ENCODE measurements around the gene SDHA. TPM values are rescaled to one million over a fixed set of nuclear protein-coding genes. Genes with fewer than 3 reads are reported as not detected.
"Not testable (repeated sequence)": the region's sequence is repeated elsewhere in the genome, so short reads cannot be mapped to it uniquely, and the experiment has no call there.

The SDHA gene
- polyA plus RNA-seq, 1 donor from 2014 or later = 70.4 TPM

DNA sequence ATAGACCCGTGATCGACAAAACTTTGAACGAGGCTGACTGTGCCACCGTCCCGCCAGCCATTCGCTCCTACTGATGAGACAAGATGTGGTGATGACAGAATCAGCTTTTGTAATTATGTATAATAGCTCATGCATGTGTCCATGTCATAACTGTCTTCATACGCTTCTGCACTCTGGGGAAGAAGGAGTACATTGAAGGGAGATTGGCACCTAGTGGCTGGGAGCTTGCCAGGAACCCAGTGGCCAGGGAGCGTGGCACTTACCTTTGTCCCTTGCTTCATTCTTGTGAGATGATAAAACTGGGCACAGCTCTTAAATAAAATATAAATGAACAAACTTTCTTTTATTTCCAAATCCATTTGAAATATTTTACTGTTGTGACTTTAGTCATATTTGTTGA, 38.2 kb downstream of the SDHA start:
- H3K79me2 ChIP-seq (replicated peaks; ENCODE audit: insufficient read depth, low read length); H3K4me3 ChIP-seq (ENCODE audit: low read length); H2AFZ ChIP-seq (ENCODE audit: low read depth, low read length); H3K9me2 ChIP-seq (ENCODE audit: insufficient read depth, low read length); H3K36me3 ChIP-seq (ENCODE audit: insufficient read depth, low read length); H3K4me2 ChIP-seq (ENCODE audit: low read length); H3K27ac ChIP-seq (ENCODE audit: low read length); H3K27me3 ChIP-seq (ENCODE audit: insufficient read depth, low read depth, low read length); H4K20me1 ChIP-seq (ENCODE audit: insufficient read depth); H3K9ac ChIP-seq (ENCODE audit: low read length); H3F3A ChIP-seq (ENCODE audit: insufficient read depth, low read length, poor library complexity, severe bottlenecking); H3K9me3 ChIP-seq (ENCODE audit: low read length): not testable (repeated sequence)

DNA sequence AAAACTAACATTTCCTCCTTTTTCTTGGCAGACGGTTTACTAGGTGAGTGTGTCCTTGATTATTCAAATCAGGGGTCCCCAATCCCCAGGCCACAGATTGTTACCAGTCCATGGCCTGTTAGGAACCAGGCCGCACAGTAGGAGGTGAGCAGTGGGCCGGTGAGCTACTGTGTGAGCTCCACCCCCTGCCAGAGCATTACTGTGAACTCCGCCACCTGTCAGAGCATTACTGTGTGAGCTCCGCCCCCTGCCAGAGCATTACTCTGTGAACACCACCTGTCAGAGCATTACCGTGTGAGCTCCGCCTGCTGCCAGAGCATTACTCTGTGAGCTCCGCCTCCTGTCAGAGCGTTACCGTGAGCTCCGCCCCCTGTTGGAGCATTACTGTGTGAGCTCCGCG, 39.0 kb downstream of the SDHA start:
- no peaks in the 10 kb centered on the region for H3K9me2 ChIP-seq (ENCODE audit: insufficient read depth, low read length)
- H3K27ac ChIP-seq (ENCODE audit: low read length) = no peak overlapping the region
- H3K9ac ChIP-seq (ENCODE audit: low read length) = no peak overlapping the region
- TF ChIP-seq, protein P1, sequence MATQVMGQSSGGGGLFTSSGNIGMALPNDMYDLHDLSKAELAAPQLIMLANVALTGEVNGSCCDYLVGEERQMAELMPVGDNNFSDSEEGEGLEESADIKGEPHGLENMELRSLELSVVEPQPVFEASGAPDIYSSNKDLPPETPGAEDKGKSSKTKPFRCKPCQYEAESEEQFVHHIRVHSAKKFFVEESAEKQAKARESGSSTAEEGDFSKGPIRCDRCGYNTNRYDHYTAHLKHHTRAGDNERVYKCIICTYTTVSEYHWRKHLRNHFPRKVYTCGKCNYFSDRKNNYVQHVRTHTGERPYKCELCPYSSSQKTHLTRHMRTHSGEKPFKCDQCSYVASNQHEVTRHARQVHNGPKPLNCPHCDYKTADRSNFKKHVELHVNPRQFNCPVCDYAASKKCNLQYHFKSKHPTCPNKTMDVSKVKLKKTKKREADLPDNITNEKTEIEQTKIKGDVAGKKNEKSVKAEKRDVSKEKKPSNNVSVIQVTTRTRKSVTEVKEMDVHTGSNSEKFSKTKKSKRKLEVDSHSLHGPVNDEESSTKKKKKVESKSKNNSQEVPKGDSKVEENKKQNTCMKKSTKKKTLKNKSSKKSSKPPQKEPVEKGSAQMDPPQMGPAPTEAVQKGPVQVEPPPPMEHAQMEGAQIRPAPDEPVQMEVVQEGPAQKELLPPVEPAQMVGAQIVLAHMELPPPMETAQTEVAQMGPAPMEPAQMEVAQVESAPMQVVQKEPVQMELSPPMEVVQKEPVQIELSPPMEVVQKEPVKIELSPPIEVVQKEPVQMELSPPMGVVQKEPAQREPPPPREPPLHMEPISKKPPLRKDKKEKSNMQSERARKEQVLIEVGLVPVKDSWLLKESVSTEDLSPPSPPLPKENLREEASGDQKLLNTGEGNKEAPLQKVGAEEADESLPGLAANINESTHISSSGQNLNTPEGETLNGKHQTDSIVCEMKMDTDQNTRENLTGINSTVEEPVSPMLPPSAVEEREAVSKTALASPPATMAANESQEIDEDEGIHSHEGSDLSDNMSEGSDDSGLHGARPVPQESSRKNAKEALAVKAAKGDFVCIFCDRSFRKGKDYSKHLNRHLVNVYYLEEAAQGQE (IDR thresholded peaks at IDR 0.05; ENCODE audit: borderline replicate concordance) = no peak
- TF ChIP-seq, protein P2, sequence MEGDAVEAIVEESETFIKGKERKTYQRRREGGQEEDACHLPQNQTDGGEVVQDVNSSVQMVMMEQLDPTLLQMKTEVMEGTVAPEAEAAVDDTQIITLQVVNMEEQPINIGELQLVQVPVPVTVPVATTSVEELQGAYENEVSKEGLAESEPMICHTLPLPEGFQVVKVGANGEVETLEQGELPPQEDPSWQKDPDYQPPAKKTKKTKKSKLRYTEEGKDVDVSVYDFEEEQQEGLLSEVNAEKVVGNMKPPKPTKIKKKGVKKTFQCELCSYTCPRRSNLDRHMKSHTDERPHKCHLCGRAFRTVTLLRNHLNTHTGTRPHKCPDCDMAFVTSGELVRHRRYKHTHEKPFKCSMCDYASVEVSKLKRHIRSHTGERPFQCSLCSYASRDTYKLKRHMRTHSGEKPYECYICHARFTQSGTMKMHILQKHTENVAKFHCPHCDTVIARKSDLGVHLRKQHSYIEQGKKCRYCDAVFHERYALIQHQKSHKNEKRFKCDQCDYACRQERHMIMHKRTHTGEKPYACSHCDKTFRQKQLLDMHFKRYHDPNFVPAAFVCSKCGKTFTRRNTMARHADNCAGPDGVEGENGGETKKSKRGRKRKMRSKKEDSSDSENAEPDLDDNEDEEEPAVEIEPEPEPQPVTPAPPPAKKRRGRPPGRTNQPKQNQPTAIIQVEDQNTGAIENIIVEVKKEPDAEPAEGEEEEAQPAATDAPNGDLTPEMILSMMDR (IDR thresholded peaks at IDR 0.05; ENCODE audit: poor library complexity, severe bottlenecking) = no peak
- no peak for TF ChIP-seq EZH2 (IDR thresholded peaks at IDR 0.05; ENCODE audit: borderline replicate concordance, insufficient read depth, low read length, poor library complexity, severe bottlenecking)
- no peak for TF ChIP-seq POLR2AphosphoS5 (IDR thresholded peaks at IDR 0.05)
- no peak for TF ChIP-seq RAD21 (conservative IDR thresholded peaks at IDR 0.05)
- no peak for TF ChIP-seq SMC3 (conservative IDR thresholded peaks at IDR 0.05; ENCODE audit: poor library complexity)
- no peak for TF ChIP-seq TAF1 (IDR thresholded peaks at IDR 0.05; ENCODE audit: low read depth)
- no peak for TF ChIP-seq MXI1 (conservative IDR thresholded peaks at IDR 0.05; ENCODE audit: poor library complexity, severe bottlenecking)
- TF ChIP-seq EP300 (conservative IDR thresholded peaks at IDR 0.05; ENCODE audit: poor library complexity, severe bottlenecking) = no peak
- no peaks in the 10 kb centered on the region for H3K27me3 ChIP-seq (ENCODE audit: insufficient read depth, low read depth, low read length)
- H3K4me3 ChIP-seq (ENCODE audit: low read length) = no peak overlapping the region
- H3K9me3 ChIP-seq (ENCODE audit: low read length) = no peaks in the 10 kb centered on the region
- no peaks in the 10 kb centered on the region for H3F3A ChIP-seq (ENCODE audit: insufficient read depth, low read length, poor library complexity, severe bottlenecking)
- no peaks in the 10 kb centered on the region for H3K79me2 ChIP-seq (replicated peaks; ENCODE audit: insufficient read depth, low read length)
- no peaks in the 10 kb centered on the region for H4K20me1 ChIP-seq (ENCODE audit: insufficient read depth)
- peaks cover 3% of the 10 kb centered on the region for H3K36me3 ChIP-seq (ENCODE audit: insufficient read depth, low read length)
- H3K4me2 ChIP-seq (ENCODE audit: low read length) = no peak overlapping the region
- H2AFZ ChIP-seq (ENCODE audit: low read depth, low read length) = no peak overlapping the region

DNA sequence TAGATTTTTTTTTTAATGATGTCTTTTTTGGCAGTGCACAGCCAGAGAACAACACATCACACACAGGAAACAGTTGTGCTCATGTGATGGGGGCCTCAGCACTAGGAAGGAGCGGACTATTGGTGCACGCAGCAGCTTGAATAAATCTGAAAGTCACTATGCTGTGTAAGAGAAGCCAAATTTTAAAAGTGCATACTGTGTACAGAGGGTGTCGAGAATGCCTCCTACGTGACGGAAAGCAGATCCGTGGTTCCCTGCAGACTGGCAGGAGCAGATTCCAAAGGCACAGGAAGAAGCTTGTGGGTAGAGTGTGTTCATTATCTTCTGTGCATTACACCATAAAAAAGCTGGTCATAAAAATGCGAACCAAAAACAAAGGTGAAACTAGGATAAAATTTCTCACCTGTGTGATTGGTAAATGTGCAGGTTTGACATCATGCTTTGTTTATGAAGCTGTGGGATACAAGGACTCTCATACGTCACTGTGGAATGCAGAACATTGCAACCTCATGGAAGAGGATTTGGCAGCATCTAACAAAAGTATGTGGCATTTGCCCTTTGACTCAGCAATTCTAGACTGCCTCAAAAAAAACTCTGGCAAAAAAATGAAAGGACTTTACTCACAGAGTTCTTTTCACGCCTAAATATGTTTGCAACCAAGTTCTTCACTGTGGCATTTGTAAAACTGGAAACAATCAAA, 45.3 kb downstream of the SDHA start:
- not testable (repeated sequence) for H3K27ac ChIP-seq (ENCODE audit: low read length); H3F3A ChIP-seq (ENCODE audit: insufficient read depth, low read length, poor library complexity, severe bottlenecking); H2AFZ ChIP-seq (ENCODE audit: low read depth, low read length); H3K4me2 ChIP-seq (ENCODE audit: low read length); H3K9ac ChIP-seq (ENCODE audit: low read length); H3K79me2 ChIP-seq (replicated peaks; ENCODE audit: insufficient read depth, low read length); H3K36me3 ChIP-seq (ENCODE audit: insufficient read depth, low read length); H3K4me3 ChIP-seq (ENCODE audit: low read length); H3K27me3 ChIP-seq (ENCODE audit: insufficient read depth, low read depth, low read length); H4K20me1 ChIP-seq (ENCODE audit: insufficient read depth); H3K9me3 ChIP-seq (ENCODE audit: low read length); H3K9me2 ChIP-seq (ENCODE audit: insufficient read depth, low read length)

Measured in neural cell (in vitro differentiated cells).